ENCODE data around the gene CACNA1G. TPM values are rescaled to one million over a fixed set of nuclear protein-coding genes. Genes with fewer than 3 reads are reported as not detected.
A peak's percentile ranks its signal among the peaks of the same experiment; 100 is the strongest.

The CACNA1G gene
- total RNA-seq, 1 donor from 2014 or later: 0.08 TPM

DNA sequence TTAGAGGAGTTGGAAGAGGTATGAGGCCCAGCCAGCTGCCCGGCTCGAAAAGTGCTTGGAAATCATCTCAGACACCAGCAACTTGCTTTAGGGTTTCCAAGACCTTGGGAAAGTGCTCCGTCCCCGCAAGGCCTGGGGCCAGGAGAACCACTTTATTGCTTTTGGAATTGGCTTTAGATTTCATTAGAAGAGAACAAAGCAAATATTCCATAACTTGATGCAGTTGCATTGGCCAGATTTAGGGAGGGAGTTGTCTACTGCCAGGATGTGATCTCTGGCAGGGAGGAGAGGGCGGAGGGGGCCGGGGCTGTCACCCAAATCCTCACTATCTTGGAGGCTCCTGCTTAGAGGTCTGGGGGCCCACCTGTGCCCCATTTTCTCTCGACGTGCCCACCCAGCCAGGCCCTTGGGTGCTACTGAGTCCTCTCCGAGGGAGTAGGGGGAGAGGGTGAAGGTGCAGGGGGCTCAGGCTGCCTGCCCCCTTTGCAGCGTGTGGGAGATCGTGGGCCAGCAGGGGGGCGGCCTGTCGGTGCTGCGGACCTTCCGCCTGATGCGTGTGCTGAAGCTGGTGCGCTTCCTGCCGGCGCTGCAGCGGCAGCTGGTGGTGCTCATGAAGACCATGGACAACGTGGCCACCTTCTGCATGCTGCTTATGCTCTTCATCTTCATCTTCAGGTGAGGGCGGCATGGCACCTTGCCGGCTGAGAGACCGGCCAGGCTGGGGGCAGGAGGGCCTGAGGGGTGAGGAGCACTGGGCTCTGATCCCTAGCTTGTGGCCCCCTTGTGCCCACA is 30.6 kb downstream of the CACNA1G start:
- ATAC-seq: no peak

DNA sequence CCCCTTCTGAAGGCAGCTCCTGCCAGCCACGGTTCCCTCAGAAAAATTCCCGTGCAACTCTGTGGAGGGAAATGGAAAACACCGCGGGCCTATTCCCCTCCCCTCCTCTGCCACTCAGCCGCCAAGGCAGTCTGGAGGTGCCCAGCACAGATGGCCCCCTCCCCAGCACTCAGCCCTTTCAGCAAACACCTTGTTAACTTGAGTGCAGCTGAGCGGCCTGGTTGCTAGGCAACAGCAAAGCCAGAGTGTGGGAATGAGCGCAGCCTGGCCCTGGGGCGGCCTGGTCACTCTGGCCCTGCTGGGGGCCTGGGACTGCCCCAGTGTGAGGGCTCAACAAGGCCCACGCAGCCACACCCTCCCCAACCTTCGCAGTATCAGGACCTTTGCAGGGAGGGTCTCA is 32.8 kb downstream of the CACNA1G start:
- ATAC-seq: no peak

DNA sequence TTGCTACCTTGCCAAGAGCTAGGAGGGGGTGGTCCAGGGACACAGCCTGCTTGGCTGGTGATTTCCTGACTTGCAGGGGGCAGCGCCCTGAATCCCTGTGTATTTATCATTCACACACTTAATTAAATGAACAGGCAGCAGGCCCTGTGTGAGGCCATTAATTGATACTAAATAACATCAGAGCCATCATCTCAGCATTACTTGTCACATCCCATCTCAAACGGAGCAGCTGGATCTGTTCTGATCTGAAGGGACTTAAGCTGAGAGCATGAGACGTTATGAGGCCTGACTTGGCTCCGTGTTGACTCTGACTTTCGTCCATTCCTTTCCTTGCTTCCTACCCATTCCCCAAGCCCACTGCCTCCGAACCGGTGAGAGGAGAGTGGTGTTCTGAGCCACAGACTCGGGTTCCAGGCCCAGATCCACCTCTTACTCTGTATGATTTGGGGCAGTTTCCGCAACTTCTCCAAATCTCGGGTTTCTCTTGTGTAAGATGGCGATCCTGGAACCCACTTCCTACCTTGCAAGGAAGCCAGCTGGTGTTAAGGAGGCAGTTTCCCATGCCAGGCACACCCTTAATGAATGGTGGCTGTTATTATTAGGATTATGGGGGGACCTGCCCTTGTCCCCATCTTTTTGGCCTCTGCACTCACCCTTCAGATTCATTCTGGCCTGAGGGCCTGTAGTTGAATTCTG is 33.8 kb downstream of the CACNA1G start:
- ATAC-seq: no peak

DNA sequence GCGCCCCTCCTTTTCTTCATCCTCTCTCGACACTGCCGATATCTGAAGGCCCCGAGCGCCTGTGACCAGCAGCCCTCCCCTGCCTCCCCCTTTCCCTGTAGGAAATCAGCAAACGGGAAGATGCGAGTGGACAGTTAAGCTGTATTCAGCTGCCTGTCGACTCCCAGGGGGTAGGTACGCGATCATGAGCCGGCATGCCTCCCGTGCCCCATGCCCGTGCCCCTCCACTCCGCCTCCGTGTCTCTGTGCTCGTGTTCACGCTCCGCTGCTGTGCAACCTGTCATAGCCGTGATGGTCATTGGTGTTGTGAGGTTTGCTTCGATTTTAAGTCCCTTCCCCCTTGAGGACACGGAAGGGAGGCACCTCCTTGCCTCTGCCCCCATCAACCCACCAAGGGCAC is 34.4 kb downstream of the CACNA1G start:
- no peak for ATAC-seq

DNA sequence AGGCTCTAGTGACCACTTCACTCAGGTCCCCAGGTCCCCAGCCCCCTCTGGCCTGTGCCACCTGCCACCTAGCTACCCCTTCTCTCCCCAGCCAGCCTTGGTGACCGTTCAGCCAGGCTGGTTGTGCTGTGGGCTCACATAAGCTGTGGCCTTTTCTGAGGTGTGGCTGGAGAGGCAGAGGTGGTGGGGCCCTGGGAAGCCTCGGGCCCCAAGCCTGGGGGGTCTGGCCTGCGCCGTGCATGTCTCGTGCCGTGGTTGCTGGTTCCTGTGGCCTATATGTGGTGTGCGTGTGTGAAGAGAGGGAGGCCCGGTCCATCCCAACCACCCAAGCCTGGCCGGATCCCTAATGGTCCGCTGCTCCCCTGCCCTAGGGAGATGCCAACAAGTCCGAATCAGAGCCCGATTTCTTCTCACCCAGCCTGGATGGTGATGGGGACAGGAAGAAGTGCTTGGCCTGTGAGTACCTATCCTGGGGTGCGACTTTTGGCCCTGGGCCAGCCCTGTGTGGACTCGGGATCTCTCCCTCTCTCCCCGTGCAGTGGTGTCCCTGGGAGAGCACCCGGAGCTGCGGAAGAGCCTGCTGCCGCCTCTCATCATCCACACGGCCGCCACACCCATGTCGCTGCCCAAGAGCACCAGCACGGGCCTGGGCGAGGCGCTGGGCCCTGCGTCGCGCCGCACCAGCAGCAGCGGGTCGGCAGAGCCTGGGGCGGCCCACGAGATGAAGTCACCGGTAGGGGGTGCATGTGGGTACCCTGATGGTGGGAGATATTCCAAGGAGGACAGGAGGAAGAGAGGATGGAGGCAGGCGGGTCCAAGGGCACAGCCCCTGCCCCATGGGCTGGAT is 35.9 kb downstream of the CACNA1G start:
- ATAC-seq: no peak

DNA sequence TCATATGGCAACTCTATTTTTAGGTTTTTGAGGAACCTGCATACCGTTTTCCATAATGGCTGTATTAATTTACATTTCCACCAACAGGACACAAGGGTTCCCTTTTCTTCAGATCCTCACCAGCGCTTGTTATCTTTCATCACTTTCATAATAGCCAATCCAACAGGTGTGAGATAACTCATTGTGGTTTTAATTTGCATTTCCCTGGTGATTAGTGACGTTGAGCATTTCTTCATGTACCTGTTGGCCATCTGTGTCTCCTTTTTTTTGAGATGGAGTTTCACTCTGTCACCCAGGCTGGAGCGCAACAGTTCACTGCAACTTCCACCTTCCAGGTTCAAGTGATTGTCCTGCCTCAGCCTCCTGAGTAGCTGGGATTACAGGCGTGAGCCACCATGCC is 38.0 kb downstream of the CACNA1G start:
- no peak for ATAC-seq

DNA sequence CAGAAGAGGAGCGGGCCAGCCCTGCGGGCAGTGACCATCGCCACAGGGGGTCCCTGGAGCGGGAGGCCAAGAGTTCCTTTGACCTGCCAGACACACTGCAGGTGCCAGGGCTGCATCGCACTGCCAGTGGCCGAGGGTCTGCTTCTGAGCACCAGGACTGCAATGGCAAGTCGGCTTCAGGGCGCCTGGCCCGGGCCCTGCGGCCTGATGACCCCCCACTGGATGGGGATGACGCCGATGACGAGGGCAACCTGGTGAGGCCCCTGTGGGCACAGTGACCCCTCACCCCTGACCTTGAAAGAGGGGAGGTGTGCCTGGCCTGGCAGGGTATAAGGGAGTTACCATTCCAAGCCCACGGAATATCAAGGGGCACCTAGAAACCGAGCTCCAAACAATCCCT is 39.1 kb downstream of the CACNA1G start:
- ATAC-seq: no peak

DNA sequence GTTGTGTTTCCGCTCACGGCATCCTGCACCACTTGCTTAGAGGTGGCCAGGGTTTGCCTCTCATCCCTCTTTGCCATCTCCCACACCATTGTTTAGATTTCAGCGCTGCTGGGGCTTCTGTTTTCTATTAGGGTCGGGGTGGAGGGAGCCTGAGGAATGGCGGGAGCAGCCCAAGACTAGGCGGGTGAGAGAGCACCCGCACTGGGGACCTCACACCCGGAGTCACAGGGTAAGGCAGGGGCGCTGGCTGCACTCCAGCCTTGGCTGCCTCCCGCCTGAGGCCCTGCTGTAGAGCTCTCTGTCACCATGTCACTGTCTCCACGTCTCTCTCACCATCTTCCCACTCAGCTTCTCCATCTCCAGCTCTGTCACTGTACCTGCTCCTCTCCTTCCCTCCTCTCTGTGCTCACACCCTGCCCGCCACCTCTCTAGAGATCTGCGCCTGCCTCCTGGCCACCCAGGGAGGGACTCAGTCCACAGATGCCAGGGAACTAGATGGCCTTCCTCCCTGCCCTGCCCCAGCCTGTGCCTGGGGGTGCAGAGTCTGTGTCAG is 41.4 kb downstream of the CACNA1G start:
- ATAC-seq: no peak

DNA sequence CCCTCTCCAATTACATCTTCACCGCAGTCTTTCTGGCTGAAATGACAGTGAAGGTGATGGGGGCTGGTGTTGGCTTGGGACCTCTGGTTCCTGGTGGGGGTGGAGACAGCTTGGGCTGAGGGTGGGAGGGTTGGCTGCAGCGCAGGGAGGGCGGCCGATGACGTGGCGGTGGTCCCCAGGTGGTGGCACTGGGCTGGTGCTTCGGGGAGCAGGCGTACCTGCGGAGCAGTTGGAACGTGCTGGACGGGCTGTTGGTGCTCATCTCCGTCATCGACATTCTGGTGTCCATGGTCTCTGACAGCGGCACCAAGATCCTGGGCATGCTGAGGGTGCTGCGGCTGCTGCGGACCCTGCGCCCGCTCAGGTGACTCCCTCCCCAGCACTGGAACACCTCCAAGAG is 42.3 kb downstream of the CACNA1G start:
- ATAC-seq: no peak

DNA sequence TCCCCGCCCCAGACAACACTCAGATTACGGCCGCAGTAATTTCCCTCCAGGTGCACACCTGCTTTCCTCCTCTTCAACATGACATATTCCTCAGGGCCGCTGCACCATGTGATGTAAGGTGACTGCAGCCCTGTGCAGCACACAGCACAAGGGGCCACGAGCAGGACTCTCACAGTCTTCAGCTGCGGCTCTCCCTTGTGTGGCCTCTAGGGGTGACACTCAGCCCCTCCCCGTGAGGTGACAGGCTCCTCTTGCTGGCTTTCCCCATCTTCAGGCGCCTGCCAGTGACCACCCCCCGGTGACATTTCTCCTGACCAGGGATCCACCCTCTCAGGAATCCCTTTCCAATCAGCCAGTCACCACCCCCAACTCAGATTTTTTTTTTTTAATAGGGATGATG is 42.8 kb downstream of the CACNA1G start:
- no peak for ATAC-seq

DNA sequence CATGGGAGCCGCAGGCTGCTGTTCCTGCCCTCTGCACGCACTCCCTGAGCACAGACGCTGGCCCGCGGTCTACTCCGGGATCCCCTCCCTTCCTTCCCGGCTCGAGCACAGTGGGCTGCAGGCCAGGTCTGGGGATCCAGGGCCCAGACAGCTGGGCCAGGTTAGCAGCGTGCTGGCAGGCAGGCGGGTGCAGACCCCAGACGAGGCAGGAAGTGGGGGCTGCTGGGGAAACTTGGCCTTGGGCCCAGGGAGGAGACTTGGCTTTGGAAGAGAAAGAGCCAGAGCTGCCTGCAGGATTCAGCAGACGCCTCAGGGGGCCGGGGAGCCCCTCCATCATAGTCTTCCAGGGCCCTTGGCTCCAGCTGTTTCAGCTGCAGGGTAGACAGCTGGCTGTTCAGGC is 44.0 kb downstream of the CACNA1G start:
- ATAC-seq: peak; percentile 41

DNA sequence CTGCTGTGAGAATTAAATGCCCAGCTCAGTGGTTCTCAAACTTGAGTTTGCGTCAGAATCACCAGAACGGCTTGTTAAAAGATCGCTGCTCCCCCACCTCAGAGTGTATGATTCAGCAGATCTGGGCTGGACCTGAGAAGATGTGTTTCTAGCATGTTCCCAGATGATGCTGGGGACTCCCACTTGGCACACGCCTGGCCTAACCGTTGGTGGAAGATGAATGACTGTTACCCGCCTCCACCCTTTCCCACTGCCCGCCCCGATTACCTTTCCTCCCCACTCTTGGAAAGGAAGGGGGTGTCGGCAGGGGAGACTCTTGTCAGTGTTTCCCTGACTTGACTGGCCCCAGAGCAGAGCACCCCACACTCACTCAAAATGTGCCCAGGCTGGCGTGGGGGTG is 44.9 kb downstream of the CACNA1G start:
- no peak for ATAC-seq

DNA sequence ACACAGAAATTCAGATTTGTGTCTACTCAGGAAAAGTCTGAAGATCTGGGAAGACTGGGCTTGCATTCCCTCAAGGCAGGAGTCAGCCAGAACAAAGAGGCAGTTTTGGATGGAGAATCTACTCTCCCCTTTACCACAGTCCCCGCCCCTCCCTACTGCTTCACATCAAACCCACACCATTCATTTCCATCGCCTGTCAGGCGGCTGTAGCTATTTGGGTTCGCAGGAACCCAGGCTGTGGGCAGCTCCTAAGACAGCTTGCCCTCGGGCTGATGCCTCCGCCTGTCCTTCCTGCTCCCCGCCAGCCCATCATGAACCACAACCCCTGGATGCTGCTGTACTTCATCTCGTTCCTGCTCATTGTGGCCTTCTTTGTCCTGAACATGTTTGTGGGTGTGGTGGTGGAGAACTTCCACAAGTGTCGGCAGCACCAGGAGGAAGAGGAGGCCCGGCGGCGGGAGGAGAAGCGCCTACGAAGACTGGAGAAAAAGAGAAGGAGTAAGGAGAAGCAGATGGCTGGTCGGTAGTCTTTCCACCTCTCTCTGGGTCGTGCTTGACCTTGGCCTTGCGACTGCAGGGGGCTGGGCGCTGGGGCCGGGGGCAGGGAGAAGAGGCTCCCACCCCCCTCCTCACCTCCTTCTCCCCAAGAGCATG is 47.1 kb downstream of the CACNA1G start:
- ATAC-seq: no peak

DNA sequence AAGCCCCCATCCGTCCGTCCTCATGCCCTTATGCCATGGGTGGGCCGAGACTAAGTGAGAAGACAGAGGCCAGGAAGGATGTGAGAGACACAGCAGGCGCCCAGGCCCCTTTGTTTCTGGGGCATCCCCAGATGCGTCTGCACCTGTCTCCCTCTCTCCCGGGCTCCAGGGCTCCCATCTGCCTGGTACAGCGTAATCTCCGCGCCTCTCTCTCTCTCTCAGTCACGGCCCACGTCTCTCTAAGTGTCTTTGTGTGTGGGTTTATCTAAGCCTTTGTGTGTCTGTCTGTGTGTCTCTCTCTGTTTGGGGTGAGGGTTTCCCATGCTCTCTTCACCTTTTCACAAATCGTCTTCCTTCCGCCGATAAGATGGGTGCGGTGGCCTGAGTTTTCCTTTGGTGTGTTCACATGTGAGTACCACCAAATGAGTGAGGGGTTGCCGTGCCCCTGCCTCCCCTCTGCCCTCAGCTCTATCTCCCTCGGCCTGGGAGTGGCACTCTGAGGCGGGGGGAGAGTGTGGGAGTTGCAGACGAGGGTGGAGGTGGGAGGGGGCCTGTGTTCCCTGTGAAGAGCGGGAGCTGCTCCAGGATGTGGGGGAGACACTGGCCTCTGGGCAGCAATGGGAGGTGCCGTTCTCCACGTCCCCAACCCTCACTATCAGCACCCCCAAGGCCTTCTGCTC is 48.3 kb downstream of the CACNA1G start:
- ATAC-seq: no peak

DNA sequence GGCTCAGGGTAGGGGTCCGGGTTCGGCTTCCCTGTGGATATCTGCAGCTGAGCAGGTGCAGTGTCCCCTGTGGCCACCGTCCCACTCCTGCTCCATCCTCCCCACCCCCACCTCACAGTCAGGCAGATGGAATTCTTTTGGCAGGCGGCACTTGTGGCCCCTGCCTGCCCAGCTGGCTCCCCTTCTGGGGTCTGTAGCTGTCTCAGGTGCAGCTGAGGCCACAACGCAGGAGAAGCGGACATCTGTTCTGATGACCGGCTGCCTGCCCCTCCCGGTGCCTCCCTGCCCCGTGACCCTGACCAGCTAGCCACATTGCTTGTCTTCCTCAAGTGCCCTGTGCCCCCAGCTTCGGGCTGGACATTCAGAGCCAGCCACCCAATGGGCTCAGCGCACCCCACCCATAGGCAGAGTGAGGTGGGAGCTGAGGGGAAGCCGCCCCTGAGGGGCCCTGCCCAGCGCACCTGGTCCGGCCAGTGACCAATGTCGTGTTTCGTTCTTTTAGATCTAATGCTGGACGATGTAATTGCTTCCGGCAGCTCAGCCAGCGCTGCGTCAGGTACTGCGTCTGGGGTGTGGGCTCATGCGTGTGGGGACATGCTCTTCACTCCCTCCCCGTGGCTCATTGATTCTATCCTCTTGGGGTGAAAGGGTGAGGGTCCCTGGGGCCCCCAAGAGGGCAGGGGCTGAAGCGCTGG is 49.0 kb downstream of the CACNA1G start:
- ATAC-seq: no peak

DNA sequence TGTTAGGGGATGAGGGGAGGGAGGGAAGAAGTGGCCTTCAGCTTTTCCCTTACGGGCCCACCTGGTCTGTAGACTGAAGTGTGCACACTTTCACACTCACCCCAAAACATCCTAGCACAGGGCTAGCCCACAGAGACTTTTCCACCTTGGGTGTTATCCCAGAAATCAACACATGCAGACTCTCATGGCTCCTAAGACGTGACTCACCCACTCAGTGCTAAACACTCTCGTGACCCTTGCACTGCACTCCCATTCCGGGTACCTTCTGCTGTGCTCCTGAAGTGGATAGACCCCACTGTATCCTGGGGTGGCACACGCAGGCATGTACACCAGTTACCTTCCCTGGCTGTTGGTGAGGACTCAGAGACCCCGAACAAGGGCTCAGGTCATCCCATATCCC is 51.1 kb downstream of the CACNA1G start:
- ATAC-seq: no peak

DNA sequence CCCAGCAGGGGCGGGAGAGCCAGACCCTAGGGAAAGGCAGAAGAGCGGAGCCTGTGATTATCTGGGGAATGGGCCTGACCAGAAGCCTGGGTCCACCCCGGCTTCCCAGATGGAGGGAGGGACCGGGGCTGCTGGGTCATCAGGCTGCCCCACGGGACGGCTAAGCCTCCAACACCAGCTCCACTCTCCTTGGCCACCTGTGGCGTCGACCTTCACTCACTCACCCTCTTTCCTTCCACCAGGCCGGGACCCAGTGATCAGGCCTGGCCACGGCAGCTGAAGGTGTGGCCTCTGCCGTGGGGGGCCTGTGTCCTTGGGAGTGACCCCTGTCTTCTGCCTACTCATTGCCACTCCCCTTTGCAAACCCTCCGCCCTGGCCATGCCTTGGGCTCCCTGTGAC is 51.8 kb downstream of the CACNA1G start:
- no peak for ATAC-seq

DNA sequence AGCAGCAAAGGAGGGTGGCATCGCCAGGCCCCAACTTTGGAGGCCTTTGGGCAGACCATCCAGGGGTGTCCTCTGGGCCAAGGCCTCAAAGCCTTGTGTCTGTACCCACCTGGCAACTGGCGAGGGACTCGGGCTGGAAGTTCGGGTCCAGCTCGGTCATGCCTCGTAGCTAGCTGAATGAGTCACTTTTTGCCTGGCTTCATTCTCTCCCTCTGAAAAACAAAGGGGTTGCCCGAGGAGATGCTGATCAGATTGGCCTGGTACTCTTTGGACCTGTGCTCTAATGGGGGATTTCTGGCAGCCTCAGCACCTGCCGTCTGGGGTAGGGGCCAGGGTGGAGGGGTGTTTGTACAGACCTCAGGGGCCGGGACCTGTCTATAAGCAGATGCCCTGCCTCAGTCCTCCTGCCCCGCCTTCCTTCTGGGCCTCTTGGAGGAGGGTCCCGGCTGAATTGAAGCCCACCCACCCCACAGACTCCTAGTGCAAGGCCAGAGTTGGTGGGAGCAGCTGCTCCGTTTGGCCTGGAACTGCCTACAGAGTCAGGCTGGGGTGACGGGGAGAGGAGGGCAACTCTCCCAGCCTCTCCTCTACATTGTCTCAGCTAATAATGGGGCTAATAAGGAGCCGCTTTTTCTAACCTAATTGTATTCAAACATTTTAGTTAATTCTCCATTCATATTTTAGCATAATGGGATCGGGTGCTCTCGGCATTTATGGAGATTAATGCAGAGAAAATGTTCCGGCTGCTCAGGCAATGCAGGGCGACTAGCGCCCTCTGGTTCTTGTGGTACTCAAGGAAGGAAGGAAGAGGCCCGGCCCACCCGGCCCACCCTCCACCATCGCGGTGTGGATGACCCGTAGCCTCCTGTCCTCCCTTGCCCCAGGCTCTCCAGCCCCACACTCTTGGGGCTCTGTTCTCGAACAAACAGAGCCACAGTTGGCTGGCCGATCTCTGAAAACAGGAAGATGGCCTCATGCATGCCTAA is 52.8 kb downstream of the CACNA1G start:
- no peak for ATAC-seq

DNA sequence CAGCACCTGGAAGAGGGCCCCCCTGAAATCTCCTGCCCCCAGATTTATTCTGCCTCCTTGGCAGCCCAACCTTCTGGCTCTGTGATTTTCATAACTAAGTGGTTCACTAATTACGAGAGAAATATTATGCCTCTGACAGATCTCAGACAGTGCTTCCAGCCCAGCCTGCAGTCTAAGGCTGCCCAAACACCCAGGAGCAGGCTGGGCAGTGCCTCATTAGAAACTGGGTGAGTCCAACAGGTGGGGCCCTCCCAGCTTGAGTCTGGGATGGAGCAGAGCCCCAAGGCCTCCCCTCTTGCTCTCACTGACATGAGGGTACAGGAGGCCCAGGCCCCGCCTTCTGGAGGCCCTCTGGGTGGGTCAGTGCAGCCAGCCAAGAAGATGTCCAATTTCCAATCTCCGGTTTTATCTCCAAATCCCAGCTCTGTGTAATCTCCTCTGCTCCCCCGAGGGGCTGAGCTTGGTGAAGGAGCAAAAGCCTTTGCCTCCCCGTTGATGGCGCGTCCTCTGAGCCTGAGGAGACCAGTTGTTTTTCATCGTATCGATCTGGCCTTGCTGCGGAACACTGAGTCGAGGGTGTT is 54.0 kb downstream of the CACNA1G start:
- ATAC-seq: no peak

DNA sequence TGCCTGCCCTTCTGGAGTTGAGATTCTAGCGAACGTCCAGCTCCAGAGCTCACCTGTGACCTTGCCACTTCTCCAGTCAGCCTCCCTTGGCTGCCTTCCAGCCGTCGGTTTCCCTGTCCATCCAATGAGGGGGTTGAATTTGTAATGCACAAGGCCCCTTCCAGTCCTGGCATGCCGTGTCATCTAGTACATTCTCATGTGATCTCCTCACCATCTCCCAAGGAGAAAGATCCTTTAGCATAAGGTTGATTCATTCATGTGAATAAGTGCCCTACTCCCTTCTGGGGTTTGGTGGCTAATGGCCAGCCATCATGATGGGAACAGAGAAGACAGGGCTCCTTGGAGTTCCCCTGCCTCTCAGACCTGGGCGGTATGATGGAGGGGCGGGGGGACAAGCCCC is 55.3 kb downstream of the CACNA1G start:
- no peak for ATAC-seq
